ENCODE results near the gene FRAS1.
"Not testable (repeated sequence)": the region's sequence is repeated elsewhere in the genome, so short reads cannot be mapped to it uniquely, and the experiment has no call there.

Gene FRAS1

GRCh38 chr4:78313754-78314120 is 256.6 kb downstream of the FRAS1 start:
- in situ Hi-C loops (cut with HindIII; ENCODE audit: low sequenced_read_pairs) = no loop called here

GRCh38 chr4:78318126-78318525 is 261.0 kb downstream of the FRAS1 start:
- in situ Hi-C loops (cut with HindIII; ENCODE audit: low sequenced_read_pairs) = no loop called here

GRCh38 chr4:78320349-78320935 is 263.3 kb downstream of the FRAS1 start:
- in situ Hi-C loops (cut with HindIII; ENCODE audit: low sequenced_read_pairs) = no loop called here

- in situ Hi-C loops (cut with HindIII; ENCODE audit: low sequenced_read_pairs) = no loop called here
Observed at GRCh38 chr4:78322032-78322431, 264.9 kb downstream of the FRAS1 start.

- in situ Hi-C loops (cut with HindIII; ENCODE audit: low sequenced_read_pairs) = no loop called here
Observed at GRCh38 chr4:78323439-78323838, 266.3 kb downstream of the FRAS1 start.

- in situ Hi-C loops (cut with HindIII; ENCODE audit: low sequenced_read_pairs) = no loop called here
Observed at GRCh38 chr4:78324625-78325024, 267.5 kb downstream of the FRAS1 start.

GRCh38 chr4:78325271-78326157 is 268.4 kb downstream of the FRAS1 start:
- in situ Hi-C loops (cut with HindIII; ENCODE audit: low sequenced_read_pairs) = no loop called here

GRCh38 chr4:78328591-78328990 is 271.5 kb downstream of the FRAS1 start:
- in situ Hi-C loops (cut with HindIII; ENCODE audit: low sequenced_read_pairs) = not testable (repeated sequence)

- in situ Hi-C loops (cut with HindIII; ENCODE audit: low sequenced_read_pairs) = no loop called here
Observed at GRCh38 chr4:78331186-78331585, 274.1 kb downstream of the FRAS1 start.

- in situ Hi-C loops (cut with HindIII; ENCODE audit: low sequenced_read_pairs) = no loop called here
Observed at GRCh38 chr4:78331965-78332364, 274.8 kb downstream of the FRAS1 start.

- in situ Hi-C loops (cut with HindIII; ENCODE audit: low sequenced_read_pairs) = no loop called here
Observed at GRCh38 chr4:78332976-78333375, 275.9 kb downstream of the FRAS1 start.

GRCh38 chr4:78336093-78336943 is 279.2 kb downstream of the FRAS1 start:
- in situ Hi-C loops (cut with HindIII; ENCODE audit: low sequenced_read_pairs) = no loop called here

GRCh38 chr4:78337244-78338020 is 280.3 kb downstream of the FRAS1 start:
- in situ Hi-C loops (cut with HindIII; ENCODE audit: low sequenced_read_pairs) = no loop called here

- in situ Hi-C loops (cut with HindIII; ENCODE audit: low sequenced_read_pairs) = no loop called here
Observed at GRCh38 chr4:78342125-78342524, 285.0 kb downstream of the FRAS1 start.

- in situ Hi-C loops (cut with HindIII; ENCODE audit: low sequenced_read_pairs) = no loop called here
Observed at GRCh38 chr4:78343682-78344081, 286.6 kb downstream of the FRAS1 start.

- in situ Hi-C loops (cut with HindIII; ENCODE audit: low sequenced_read_pairs) = no loop called here
Observed at GRCh38 chr4:78345237-78345636, 288.1 kb downstream of the FRAS1 start.

- in situ Hi-C loops (cut with HindIII; ENCODE audit: low sequenced_read_pairs) = no loop called here
Observed at GRCh38 chr4:78346222-78346621, 289.1 kb downstream of the FRAS1 start.

GRCh38 chr4:78347527-78347926 is 290.4 kb downstream of the FRAS1 start:
- in situ Hi-C loops (cut with HindIII; ENCODE audit: low sequenced_read_pairs) = no loop called here

- in situ Hi-C loops (cut with HindIII; ENCODE audit: low sequenced_read_pairs) = no loop called here
Observed at GRCh38 chr4:78353921-78354320, 296.8 kb downstream of the FRAS1 start.

GRCh38 chr4:78354782-78355181 is 297.7 kb downstream of the FRAS1 start:
- in situ Hi-C loops (cut with HindIII; ENCODE audit: low sequenced_read_pairs) = no loop called here

- in situ Hi-C loops (cut with HindIII; ENCODE audit: low sequenced_read_pairs) = no loop called here
Observed at GRCh38 chr4:78355306-78355705, 298.2 kb downstream of the FRAS1 start.

All from DLD1 (cell line).